IMR-90 (cell line): ENCODE measurements around the gene SNAP25. TPM values are rescaled to one million over a fixed set of nuclear protein-coding genes. Genes with fewer than 3 reads are reported as not detected.
A peak's percentile ranks its signal among the peaks of the same experiment; 100 is the strongest.

ENCODE experiments used
- ATAC-seq: fragments of 200-7000 bp; cut with Tn5 transposase; 2 replicates; pipeline ENCODE4 v1.9.1; 2020; ENCODE audit warnings: low read depth, mild to moderate bottlenecking, moderate library complexity
- BruUV-seq: library from RNA; stranded (reverse); fragments of 400-500 nt; replicated peaks from 2 replicates; lab custom pipeline; 2021; lab: Mats Ljungman, UMichigan
- CTCF ChIA-PET: fragments of 300-600 bp; formaldehyde crosslinking; extraction: SDS; loops from one replicate; lab custom pipeline; 2021; ENCODE audit warnings: antibody characterized with exemption; lab: Yijun Ruan, JAX
- POLR2A ChIA-PET: fragments of 300-600 bp; sonication (Branson Sonifier 250); formaldehyde crosslinking; loops from one replicate; lab custom pipeline; 2022; ENCODE audit warnings: antibody characterized with exemption; ENCODE audit not compliant: unreplicated experiment; lab: Charles Lee
- DNase-seq: peaks from one replicate; pipeline ENCODE4 v3.0.0; 2013
- H2AFZ ChIP-seq: replicated peaks from 2 replicates; pipeline ENCODE3; 2013; ENCODE audit warnings: low read length, mild to moderate bottlenecking; ENCODE audit not compliant: poor library complexity
- H2AK5ac ChIP-seq: 2 replicates; pipeline ENCODE4 v1.6.1; 2013; ENCODE audit warnings: low read depth, low read length, inconsistent platforms
- H2AK9ac ChIP-seq: replicated peaks from 2 replicates; pipeline ENCODE3; 2013; ENCODE audit warnings: mild to moderate bottlenecking, low read depth, low read length, moderate library complexity; ENCODE audit not compliant: poor library complexity
- H2BK120ac ChIP-seq: 2 replicates; pipeline ENCODE4 v1.6.1; 2013; ENCODE audit warnings: low read depth, low read length, inconsistent platforms
- H2BK15ac ChIP-seq: 3 replicates; pipeline ENCODE4 v1.6.1; 2013; ENCODE audit warnings: low read depth, low read length, inconsistent platforms
- H2BK20ac ChIP-seq: 2 replicates; pipeline ENCODE4 v1.6.1; 2013; ENCODE audit warnings: low read depth, mild to moderate bottlenecking, inconsistent platforms, low read length, moderate library complexity
- H2BK5ac ChIP-seq: 2 replicates; pipeline ENCODE4 v1.6.1; 2013; ENCODE audit warnings: mild to moderate bottlenecking, low read depth, low read length, inconsistent platforms; ENCODE audit not compliant: poor library complexity, severe bottlenecking
- H3K14ac ChIP-seq: replicated peaks from 2 replicates; pipeline ENCODE4 v1.6.1; 2013; ENCODE audit warnings: low read depth, low read length, inconsistent platforms
- H3K18ac ChIP-seq: 2 replicates; pipeline ENCODE4 v1.6.1; 2013; ENCODE audit warnings: low read depth, low read length, control low read depth
- H3K23ac ChIP-seq: 2 replicates; pipeline ENCODE4 v1.6.1; 2013; ENCODE audit warnings: low read depth, low read length, inconsistent platforms
- H3K27ac ChIP-seq: 2 replicates; pipeline ENCODE4 v1.5.1; 2013; ENCODE audit warnings: mild to moderate bottlenecking, control low read depth, low read length; ENCODE audit not compliant: insufficient read depth
- H3K27me3 ChIP-seq: 2 replicates; pipeline ENCODE4 v1.6.1; 2013; ENCODE audit warnings: low read length; ENCODE audit not compliant: control insufficient read depth, insufficient read depth
- H3K36me3 ChIP-seq: 2 replicates; pipeline ENCODE4 v1.6.1; 2013; ENCODE audit warnings: low read length, mixed read lengths; ENCODE audit not compliant: control insufficient read depth, insufficient read depth
- H3K4ac ChIP-seq: 2 replicates; pipeline ENCODE4 v1.6.1; 2013; ENCODE audit warnings: low read depth, low read length, inconsistent platforms
- H3K4me1 ChIP-seq: 2 replicates; pipeline ENCODE4 v1.6.1; 2013; ENCODE audit warnings: low read length, mixed read lengths; ENCODE audit not compliant: control insufficient read depth, insufficient read depth
- H3K4me2 ChIP-seq: 2 replicates; pipeline ENCODE4 v1.6.1; 2013; ENCODE audit warnings: low read depth, mild to moderate bottlenecking, control low read depth, low read length, moderate library complexity
- H3K4me3 ChIP-seq: 2 replicates; pipeline ENCODE4 v1.5.1; 2013; ENCODE audit warnings: low read depth, mild to moderate bottlenecking, control low read depth, low read length, moderate library complexity; ENCODE audit not compliant: insufficient read depth
- H3K56ac ChIP-seq: 2 replicates; pipeline ENCODE4 v1.6.1; 2013; ENCODE audit warnings: low read length, inconsistent platforms; ENCODE audit not compliant: insufficient read depth; ENCODE audit errors: extremely low read depth
- H3K79me1 ChIP-seq, 2 experiments: 2 replicates each; pipeline ENCODE4 v1.6.1; 2013; ENCODE audit warnings: low read length in 2 of 2, inconsistent platforms in 1 of 2, low read depth in 1 of 2
- H3K9ac ChIP-seq: 2 replicates; pipeline ENCODE4 v1.6.1; 2013; ENCODE audit warnings: low read depth, low read length, control low read depth
- H3K9me1 ChIP-seq: 2 replicates; pipeline ENCODE4 v1.6.1; 2013; ENCODE audit warnings: low read length, inconsistent platforms; ENCODE audit not compliant: insufficient read depth
- H3K9me3 ChIP-seq: 2 replicates; pipeline ENCODE4 v1.6.1; 2013; ENCODE audit warnings: low read length; ENCODE audit not compliant: control insufficient read depth, insufficient read depth
- H4K20me1 ChIP-seq: 2 replicates; pipeline ENCODE4 v1.6.1; 2013; ENCODE audit warnings: low read length, inconsistent platforms; ENCODE audit not compliant: insufficient read depth
- H4K5ac ChIP-seq: 2 replicates; pipeline ENCODE4 v1.6.1; 2013; ENCODE audit warnings: mild to moderate bottlenecking, low read depth, low read length, control low read depth
- H4K8ac ChIP-seq, 2 experiments: 2 replicates each; pipeline ENCODE4 v1.6.1; 2013; ENCODE audit warnings: low read depth in 2 of 2, low read length in 2 of 2, control low read depth in 1 of 2, inconsistent platforms in 1 of 2
- H4K91ac ChIP-seq: 2 replicates; pipeline ENCODE4 v1.6.1; 2013; ENCODE audit warnings: low read depth, low read length, inconsistent platforms; ENCODE audit not compliant: insufficient read depth
- BHLHE40 ChIP-seq: fragments of 150-350 bp; IDR thresholded peaks from 2 replicates; pipeline ENCODE4 v1.6.1; 2016; ENCODE audit warnings: mild to moderate bottlenecking, low read depth, low read length
- CEBPB ChIP-seq: IDR thresholded peaks from 2 replicates; pipeline ENCODE4 v1.6.1; 2012; ENCODE audit warnings: low read depth, low read length, improper control_type of control experiment
- CHD1 ChIP-seq: IDR thresholded peaks from 2 replicates; pipeline ENCODE4 v1.6.1; 2012; ENCODE audit warnings: low read depth, low read length, improper control_type of control experiment
- MAFK ChIP-seq: IDR thresholded peaks from 2 replicates; pipeline ENCODE4 v1.6.1; 2012; ENCODE audit warnings: low read depth, low read length, improper control_type of control experiment
- MAZ ChIP-seq: IDR thresholded peaks from 2 replicates; pipeline ENCODE4 v1.6.1; 2012; ENCODE audit warnings: low read depth, mild to moderate bottlenecking, low read length, improper control_type of control experiment, moderate library complexity, borderline replicate concordance
- MXI1 ChIP-seq: IDR thresholded peaks from 2 replicates; pipeline ENCODE4 v1.6.1; 2012; ENCODE audit warnings: low read depth, mild to moderate bottlenecking, low read length, moderate library complexity, borderline replicate concordance
- NFE2L2 ChIP-seq: fragments of 150-350 bp; IDR thresholded peaks from 2 replicates; pipeline ENCODE4 v1.6.1; 2016; ENCODE audit warnings: low read depth, mild to moderate bottlenecking, low read length
- POLR2A ChIP-seq: IDR thresholded peaks from 2 replicates; pipeline ENCODE4 v1.6.1; 2012; ENCODE audit warnings: mild to moderate bottlenecking, low read depth, low read length
- RAD21 ChIP-seq: IDR thresholded peaks from 2 replicates; pipeline ENCODE4 v1.6.1; 2012; ENCODE audit warnings: low read length, improper control_type of control experiment
- RCOR1 ChIP-seq: IDR thresholded peaks from 2 replicates; pipeline ENCODE4 v1.6.1; 2012; ENCODE audit warnings: mild to moderate bottlenecking, low read length, improper control_type of control experiment; ENCODE audit not compliant: insufficient replicate concordance
- RFX5 ChIP-seq: IDR thresholded peaks from 2 replicates; pipeline ENCODE4 v1.8.0; 2012; ENCODE audit warnings: low read depth, mild to moderate bottlenecking, low read length, moderate library complexity
- SMC3 ChIP-seq: fragments of 150-350 bp; IDR thresholded peaks from 2 replicates; pipeline ENCODE4 v1.6.1; 2016; ENCODE audit warnings: low read depth, mild to moderate bottlenecking, antibody characterized with exemption, low read length, moderate library complexity
- USF2 ChIP-seq: fragments of 150-350 bp; IDR thresholded peaks from 2 replicates; pipeline ENCODE4 v1.6.1; 2017; ENCODE audit warnings: mild to moderate bottlenecking, antibody characterized with exemption, low read length, low read depth
- WGBS, 2 experiments: methylation state at CpG; one replicate each; pipeline versions ENCODE4 v1.1.5 to v1.1.7; 2013; ENCODE audit warnings: missing lambda C conversion rate in 2 of 2; ENCODE audit not compliant: insufficient read length in 1 of 2; ENCODE audit errors: extremely low coverage in 2 of 2; 5-methylcytosine and 5-hydroxymethylcytosine counted together
- dilution Hi-C: fragments of 300-500 bp; cut with HindIII; formaldehyde crosslinking; loops from one replicate; pipeline ENCODE4 v1.14.3; 2018; ENCODE audit warnings: low sequenced_read_pairs; ENCODE audit not compliant: unreplicated experiment
- in situ Hi-C: fragments of 300-500 bp; cut with MboI; formaldehyde crosslinking; loops from 3 replicates; pipeline ENCODE4 v1.14.3; 2019; ENCODE audit warnings: low sequenced_read_pairs, inconsistent platforms, mixed read lengths
- intact Hi-C: fragments of 100-400 bp; cut with micrococcal nuclease; formaldehyde crosslinking; loops from 2 replicates; pipeline ENCODE4 v1.10.0; 2022
- polyA plus RNA-seq, 3 experiments: library from polyadenylated mRNA; depleted of rRNA; stranded (reverse); fragments of >200 nt; gene quantifications; 2 replicates each; pipeline ENCODE4 v1.2.3, GENCODE V29; 2012; ENCODE audit warnings: low replicate concordance in 1 of 3
- total RNA-seq: library from RNA; depleted of rRNA; stranded (reverse); fragments of >200 nt; gene quantifications from 2 replicates; pipeline ENCODE4 v1.2.3, GENCODE V29; 2012

The SNAP25 gene
- total and polyA plus RNA-seq, 2 of the 4 experiments (the other 2 are of a cell fraction) = 1.1 to 2.8 TPM

- TF ChIP-seq RAD21 = no peak
- no peak for TF ChIP-seq MAFK
These were observed 2.4 kb upstream of the SNAP25 start (continued) for GRCh38 chr20:10216146-10216791.

- peak overlapping the region; percentile 56; the same call in 1 of the 2 replicates for H3K18ac ChIP-seq
- H3K79me1 ChIP-seq = no peaks in the 10 kb centered on the region
- intact Hi-C loops = loop anchor here (1.0 to 5.0 kb wide), 6 partner anchors 17 to 217 kb away; partner anchors contain the start of genes MKKS and SLX4IP
- POLR2A ChIA-PET = no interaction called here
- H3K9ac ChIP-seq = peak overlapping the region; percentile 58
- H2BK20ac ChIP-seq = peak overlapping the region; percentile 22
- H3K14ac ChIP-seq = peak overlapping the region; percentile 23; the same call in 1 of the 2 replicates
- H2AK5ac ChIP-seq = no peak overlapping the region
- H2BK5ac ChIP-seq = peak overlapping the region; percentile 75
- no peaks in the 10 kb centered on the region for H3K9me3 ChIP-seq
- H3K4ac ChIP-seq = peak overlapping the region; percentile 61
- H3K9me1 ChIP-seq = 0 out of 2 replicates have a peak, but pooled peaks cover 2% of the 10 kb centered on the region
- H4K91ac ChIP-seq = peak overlapping the region; percentile 58
- H2AFZ ChIP-seq = peak overlapping the region; percentile 84
- H3K27me3 ChIP-seq = no peaks in the 10 kb centered on the region
- DNase-seq (peak; percentile 96), ATAC-seq (peak; percentile 64)
- peak overlapping the region; percentile 41 for H3K23ac ChIP-seq
- peak overlapping the region; percentile 12; the same call in 1 of the 3 replicates for H2BK15ac ChIP-seq
- H3K36me3 ChIP-seq = no peaks in the 10 kb centered on the region
- peak overlapping the region; percentile 90 for H3K27ac ChIP-seq
- peak overlapping the region; percentile 78 for H2BK120ac ChIP-seq
- dilution Hi-C loops = no loop called here
- WGBS, 2 experiments = 1% methylated on average over 19 of the region's 40 CpGs; no CpG with 5 or more reads in 1 of the 2 experiments
- CTCF ChIA-PET = no interaction called here
- no peaks in the 10 kb centered on the region for H4K20me1 ChIP-seq
- peaks cover 2% of the 10 kb centered on the region; the same call in 1 of the 2 replicates for H3K4me1 ChIP-seq
- H3K4me3 ChIP-seq = peak overlapping the region; percentile 33
- in situ Hi-C loops = no loop called here
- H2AK9ac ChIP-seq = peak overlapping the region; percentile 19
- H3K4me2 ChIP-seq = peak overlapping the region; percentile 62
- H4K5ac ChIP-seq = peak overlapping the region; percentile 19; the same call in 1 of the 2 replicates
- peak overlapping the region; percentile 60; the same call in 1 of the 2 replicates for H3K56ac ChIP-seq
- peak overlapping the region; percentile 26 to 78; a peak in 3 of 4 replicates for H4K8ac ChIP-seq
- no TSS peak for BruUV-seq
- TF ChIP-seq RCOR1 = no peak
- TF ChIP-seq NFE2L2 = no peak
- TF ChIP-seq MXI1 = no peak
- TF ChIP-seq MAFK = no peak
- TF ChIP-seq USF2 = no peak
- no peak for TF ChIP-seq SMC3
- peak; percentile 91 for TF ChIP-seq CEBPB
- TF ChIP-seq RFX5 = no peak
- 0 out of 2 replicates have a peak, but pooled peaks have one; percentile 26 for TF ChIP-seq POLR2A
- no peak for TF ChIP-seq CHD1
- no peak; the same call in 1 of the 2 replicates for TF ChIP-seq MAZ
- TF ChIP-seq BHLHE40 = peak; percentile 65
These were observed 764 bp upstream of the SNAP25 start for GRCh38 chr20:10217721-10218410.
